K562 (cell line): ENCODE data around the gene IRAK3. TPM values are rescaled to one million over a fixed set of nuclear protein-coding genes. Genes with fewer than 3 reads are reported as not detected.

Source experiments
- CBX3 ChIP-seq, 2 experiments: IDR thresholded peaks; 1 replicate in 1 of 2; 2 replicates in 1 of 2; pipeline ENCODE4 v1.6.1; 2012; ENCODE audit warnings: inconsistent platforms in 2 of 2, low read length in 2 of 2, borderline replicate concordance in 1 of 2, control low read depth in 1 of 2
- CBX8 ChIP-seq: fragments of 200-600 bp; sonication (generic); IDR thresholded peaks from 2 replicates; pipeline ENCODE4 v1.6.1; 2012; ENCODE audit warnings: borderline replicate concordance, mixed run types, low read depth, mild to moderate bottlenecking, moderate library complexity, mixed read lengths, low read length, control low read depth, inconsistent platforms; ENCODE audit not compliant: poor library complexity, severe bottlenecking; ENCODE audit errors: extremely low read depth
- CXXC5 ChIP-seq: fragments of 250-450 bp; sonication (Bioruptor Pico); IDR thresholded peaks from 2 replicates; pipeline ENCODE4 v1.8.0; 2022; ENCODE audit warnings: inconsistent platforms, mild to moderate bottlenecking, moderate library complexity
- GTF2F1 ChIP-seq: IDR thresholded peaks from 2 replicates; pipeline ENCODE4 v1.6.1; 2011; ENCODE audit warnings: low read depth, low read length, improper control_type of control experiment
- HDAC2 ChIP-seq: fragments of 450-650 bp; IDR thresholded peaks from 2 replicates; pipeline ENCODE4 v1.6.1; 2016; ENCODE audit warnings: mild to moderate bottlenecking
- HOXB6 ChIP-seq: fragments of 250-450 bp; sonication (Bioruptor Pico); IDR thresholded peaks from 2 replicates; pipeline ENCODE4 v1.5.1; 2022; ENCODE audit warnings: mild to moderate bottlenecking, borderline replicate concordance
- LEF1 ChIP-seq: fragments of 450-650 bp; IDR thresholded peaks from 2 replicates; pipeline ENCODE4 v1.6.1; 2016; ENCODE audit warnings: mild to moderate bottlenecking
- PML ChIP-seq: IDR thresholded peaks from 2 replicates; pipeline ENCODE4 v1.6.1; 2012; ENCODE audit warnings: low read length, inconsistent platforms
- RUNX1 ChIP-seq: sonication (generic); IDR thresholded peaks from 2 replicates; pipeline ENCODE4 v1.6.1; 2016; ENCODE audit warnings: antibody characterized with exemption, low read depth
- SNRNP70 ChIP-seq: fragments of 200-400 bp; formaldehyde crosslinking; optimal IDR thresholded peaks from 2 replicates; pipeline ENCODE3; 2017; ENCODE audit warnings: low read depth, low read length
- ZNF140 ChIP-seq: fragments of 250-450 bp; sonication (Bioruptor Pico); IDR thresholded peaks from 2 replicates; pipeline ENCODE4 v1.8.0; 2021; ENCODE audit warnings: moderate library complexity, mild to moderate bottlenecking, inconsistent platforms
- ZNF239 ChIP-seq: fragments of 250-450 bp; sonication (Bioruptor Pico); IDR thresholded peaks from 2 replicates; pipeline ENCODE4 v1.4.0; 2020; ENCODE audit warnings: mild to moderate bottlenecking
- ZNF354B ChIP-seq: fragments of 250-450 bp; sonication (Bioruptor Pico); IDR thresholded peaks from 2 replicates; pipeline ENCODE4 v1.4.0; 2020
- ZNF444 ChIP-seq: fragments of 250-450 bp; sonication (Bioruptor Pico); IDR thresholded peaks from 2 replicates; pipeline ENCODE4 v1.4.0; 2020; ENCODE audit warnings: mild to moderate bottlenecking, moderate library complexity
- ZNF561 ChIP-seq: fragments of 450-650 bp; formaldehyde crosslinking; conservative IDR thresholded peaks from 2 replicates; pipeline ENCODE4 v1.4.0; 2020; ENCODE audit warnings: mild to moderate bottlenecking, moderate library complexity
- polyA plus RNA-seq, 8 experiments: library from polyadenylated mRNA; depleted of rRNA in 4 of 8; stranded (reverse) in 5 of 8; unstranded in 3 of 8; fragments of >200 nt; fragmentation: Nextera tagmentation in 2 of 8; fragmentation: Illumina TruSeq in 1 of 8; extraction: Ambion mirVana in 2 of 8; extraction: Trizol in 1 of 8; gene quantifications; 2 replicates each; pipeline versions ENCODE4 v1.2.1 to v1.2.3, GENCODE V29; 2011 to 2014; ENCODE audit warnings: inconsistent platforms in 1 of 8, missing spikeins in 1 of 8
- total RNA-seq, 7 experiments: library from RNA; depleted of rRNA in 6 of 7; stranded (reverse); fragments of >200 nt in 6 of 7; fragmentation: Illumina TruSeq in 2 of 7; extraction: Trizol in 2 of 7; gene quantifications; 2 replicates each; pipeline versions ENCODE4 v1.2.1 to v1.2.3, GENCODE V29; 2011 to 2021; ENCODE audit warnings: low replicate concordance in 1 of 7
- TF ChIP-seq, protein P1 (sequence below), 2 experiments: fragments of 450-650 bp in 1 of 2; sonication (generic) in 1 of 2; formaldehyde crosslinking in 1 of 2; IDR thresholded peaks; 2 replicates each; pipeline versions ENCODE4 v1.7.1 to v1.9.0; 2016 to 2022; ENCODE audit warnings: inconsistent platforms in 1 of 2, mild to moderate bottlenecking in 1 of 2, missing genetic modification reagents in 1 of 2
- TF ChIP-seq, protein P2 (sequence below): fragments of 250-450 bp; sonication (Bioruptor Pico); IDR thresholded peaks from 2 replicates; pipeline ENCODE4 v1.9.0; 2021; ENCODE audit warnings: mild to moderate bottlenecking, inconsistent platforms

The IRAK3 gene
- total and polyA plus RNA-seq, 9 of the 15 experiments (the other 6 are each of a cell fraction or from before 2014, with no cell fraction given) = 0.06 to 0.09 (median 0.07) TPM; not detected in 6

DNA sequence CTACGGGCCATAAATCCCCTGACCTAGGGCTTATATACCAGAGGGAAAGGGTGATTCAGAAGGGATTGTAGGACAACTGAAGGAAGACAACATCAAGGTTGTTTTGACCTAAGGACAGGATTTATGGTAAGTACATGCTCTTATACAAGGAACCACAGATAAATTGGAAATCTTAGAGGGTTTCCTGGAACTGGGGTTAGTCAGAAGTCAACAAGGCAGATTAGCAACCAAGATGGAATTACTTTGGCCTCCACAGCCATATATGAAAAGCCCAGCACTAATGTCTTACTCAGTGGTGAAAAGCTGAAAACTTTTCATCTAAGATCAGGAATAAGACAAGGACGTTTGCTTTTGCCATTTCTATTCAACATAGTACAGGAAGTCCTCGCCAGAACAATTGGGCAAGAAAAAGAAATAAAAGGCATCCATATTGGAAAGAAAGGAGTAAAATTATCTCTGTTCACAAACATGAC is 24.6 kb upstream of the IRAK3 start (continued):
- TF ChIP-seq CBX3 (IDR thresholded peaks at IDR 0.05; ENCODE audit: borderline replicate concordance in 1 of 2, low read length in 2 of 2) (peak in 1 of 2 experiments; percentile 22; a peak in 1 of 3 replicates), ZNF354B (CRISPR knock-in tag) (0 out of 2 replicates have a peak, but pooled peaks have one; percentile 32), ZNF444 (CRISPR knock-in tag) (no peak), GTF2F1 (no peak), CBX8 (no peak), PML (no peak), CXXC5 (CRISPR knock-in tag) (peak; percentile 79), ZNF561 (no peak), ZNF140 (CRISPR knock-in tag) (peak; percentile 41; the same call in 1 of the 2 replicates), LEF1 (peak; percentile 60), ZNF239 (CRISPR knock-in tag) (peak; percentile 78), HDAC2 (peak; percentile 96), HOXB6 (CRISPR knock-in tag) (no peak), RUNX1 (no peak), SNRNP70 (no peak)
- TF ChIP-seq, protein P1, sequence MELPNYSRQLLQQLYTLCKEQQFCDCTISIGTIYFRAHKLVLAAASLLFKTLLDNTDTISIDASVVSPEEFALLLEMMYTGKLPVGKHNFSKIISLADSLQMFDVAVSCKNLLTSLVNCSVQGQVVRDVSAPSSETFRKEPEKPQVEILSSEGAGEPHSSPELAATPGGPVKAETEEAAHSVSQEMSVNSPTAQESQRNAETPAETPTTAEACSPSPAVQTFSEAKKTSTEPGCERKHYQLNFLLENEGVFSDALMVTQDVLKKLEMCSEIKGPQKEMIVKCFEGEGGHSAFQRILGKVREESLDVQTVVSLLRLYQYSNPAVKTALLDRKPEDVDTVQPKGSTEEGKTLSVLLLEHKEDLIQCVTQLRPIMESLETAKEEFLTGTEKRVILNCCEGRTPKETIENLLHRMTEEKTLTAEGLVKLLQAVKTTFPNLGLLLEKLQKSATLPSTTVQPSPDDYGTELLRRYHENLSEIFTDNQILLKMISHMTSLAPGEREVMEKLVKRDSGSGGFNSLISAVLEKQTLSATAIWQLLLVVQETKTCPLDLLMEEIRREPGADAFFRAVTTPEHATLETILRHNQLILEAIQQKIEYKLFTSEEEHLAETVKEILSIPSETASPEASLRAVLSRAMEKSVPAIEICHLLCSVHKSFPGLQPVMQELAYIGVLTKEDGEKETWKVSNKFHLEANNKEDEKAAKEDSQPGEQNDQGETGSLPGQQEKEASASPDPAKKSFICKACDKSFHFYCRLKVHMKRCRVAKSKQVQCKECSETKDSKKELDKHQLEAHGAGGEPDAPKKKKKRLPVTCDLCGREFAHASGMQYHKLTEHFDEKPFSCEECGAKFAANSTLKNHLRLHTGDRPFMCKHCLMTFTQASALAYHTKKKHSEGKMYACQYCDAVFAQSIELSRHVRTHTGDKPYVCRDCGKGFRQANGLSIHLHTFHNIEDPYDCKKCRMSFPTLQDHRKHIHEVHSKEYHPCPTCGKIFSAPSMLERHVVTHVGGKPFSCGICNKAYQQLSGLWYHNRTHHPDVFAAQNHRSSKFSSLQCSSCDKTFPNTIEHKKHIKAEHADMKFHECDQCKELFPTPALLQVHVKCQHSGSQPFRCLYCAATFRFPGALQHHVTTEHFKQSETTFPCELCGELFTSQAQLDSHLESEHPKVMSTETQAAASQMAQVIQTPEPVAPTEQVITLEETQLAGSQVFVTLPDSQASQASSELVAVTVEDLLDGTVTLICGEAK (IDR thresholded peaks at IDR 0.05) = no peak
- TF ChIP-seq, protein P1 (CRISPR knock-in tag; IDR thresholded peaks at IDR 0.05) = no peak
- TF ChIP-seq, protein P2, sequence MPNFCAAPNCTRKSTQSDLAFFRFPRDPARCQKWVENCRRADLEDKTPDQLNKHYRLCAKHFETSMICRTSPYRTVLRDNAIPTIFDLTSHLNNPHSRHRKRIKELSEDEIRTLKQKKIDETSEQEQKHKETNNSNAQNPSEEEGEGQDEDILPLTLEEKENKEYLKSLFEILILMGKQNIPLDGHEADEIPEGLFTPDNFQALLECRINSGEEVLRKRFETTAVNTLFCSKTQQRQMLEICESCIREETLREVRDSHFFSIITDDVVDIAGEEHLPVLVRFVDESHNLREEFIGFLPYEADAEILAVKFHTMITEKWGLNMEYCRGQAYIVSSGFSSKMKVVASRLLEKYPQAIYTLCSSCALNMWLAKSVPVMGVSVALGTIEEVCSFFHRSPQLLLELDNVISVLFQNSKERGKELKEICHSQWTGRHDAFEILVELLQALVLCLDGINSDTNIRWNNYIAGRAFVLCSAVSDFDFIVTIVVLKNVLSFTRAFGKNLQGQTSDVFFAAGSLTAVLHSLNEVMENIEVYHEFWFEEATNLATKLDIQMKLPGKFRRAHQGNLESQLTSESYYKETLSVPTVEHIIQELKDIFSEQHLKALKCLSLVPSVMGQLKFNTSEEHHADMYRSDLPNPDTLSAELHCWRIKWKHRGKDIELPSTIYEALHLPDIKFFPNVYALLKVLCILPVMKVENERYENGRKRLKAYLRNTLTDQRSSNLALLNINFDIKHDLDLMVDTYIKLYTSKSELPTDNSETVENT (CRISPR knock-in tag) = no peak
